GM18526 (cell line): ENCODE results near the gene OR56A1.

ENCODE experiments used
- POLR2A ChIP-seq: IDR thresholded peaks from 3 replicates; pipeline ENCODE4 v1.6.1; 2011; ENCODE audit not compliant: insufficient read length; ENCODE audit errors: extremely low read depth

The OR56A1 gene

GRCh38 chr11:6006395-6006794 lies 24.2 kb downstream of the OR56A1 start:
- no peak for TF ChIP-seq POLR2A

- TF ChIP-seq POLR2A = no peak
Measured at GRCh38 chr11:6002202-6002699, 28.3 kb downstream of the OR56A1 start.

GRCh38 chr11:5994791-5995190 lies 35.8 kb downstream of the OR56A1 start:
- no peak for TF ChIP-seq POLR2A

DNA sequence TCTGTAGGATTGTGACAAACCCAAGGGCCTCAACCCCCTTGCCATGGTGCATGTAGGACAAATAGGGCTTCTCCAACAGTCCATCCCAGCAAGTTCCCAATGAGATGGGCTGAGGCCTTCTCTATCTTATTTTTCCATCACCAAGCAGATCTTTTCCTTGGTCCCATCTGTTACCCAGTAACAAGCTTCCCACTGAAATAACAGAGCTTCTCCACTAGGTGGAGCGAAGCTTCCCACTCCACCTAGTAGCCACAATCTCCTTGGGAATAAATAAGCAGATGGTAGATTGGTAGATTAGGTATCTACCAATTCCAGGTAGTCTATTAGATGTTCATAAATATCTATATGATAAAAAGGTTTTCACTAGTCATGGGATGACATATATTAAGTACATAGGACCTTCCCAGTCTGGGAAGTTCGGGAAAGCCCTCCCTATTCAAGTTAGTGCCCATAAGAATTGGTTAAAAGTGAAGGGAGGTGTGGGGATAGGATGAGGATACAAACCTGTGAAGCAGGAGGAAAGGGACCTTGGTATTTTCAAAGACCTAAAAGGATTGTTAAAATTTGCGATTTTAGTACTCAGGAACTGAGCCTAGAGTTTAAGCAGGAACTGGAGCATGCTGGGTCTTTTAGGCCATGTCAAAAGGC lies 37.8 kb downstream of the OR56A1 start:
- no peak for TF ChIP-seq POLR2A

DNA sequence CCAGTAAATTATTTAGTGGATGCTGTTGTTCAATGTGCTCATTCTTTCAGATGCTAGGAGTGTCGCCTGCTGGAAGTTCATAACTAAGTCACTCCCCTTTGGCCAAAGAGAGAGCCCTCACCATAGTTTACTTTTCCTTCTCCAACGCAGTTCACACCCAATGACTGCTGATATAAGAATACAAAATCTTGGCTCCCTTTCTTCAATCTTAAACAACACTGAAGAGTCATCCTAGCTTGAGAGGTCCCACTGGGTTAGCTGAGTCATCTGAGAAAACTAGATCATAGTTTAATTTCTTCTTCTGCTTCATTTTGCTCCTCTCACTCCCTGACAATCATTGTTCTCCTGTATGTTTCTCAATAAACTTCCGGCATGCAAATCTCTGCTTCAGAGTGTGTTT lies 38.4 kb downstream of the OR56A1 start:
- TF ChIP-seq POLR2A = no peak

- no peak for TF ChIP-seq POLR2A
Measured at GRCh38 chr11:5989203-5989602, 41.4 kb downstream of the OR56A1 start.

- TF ChIP-seq POLR2A = no peak
Measured at GRCh38 chr11:5986885-5987284, 43.7 kb downstream of the OR56A1 start, which contains the start of gene OR52L1. Gene OR52L1 (minus strand): TSS chr11:5986985. CDS start chr11:5986930, 55 bp downstream.

GRCh38 chr11:5983443-5983842 lies 47.1 kb downstream of the OR56A1 start:
- no peak for TF ChIP-seq POLR2A

- no peak for TF ChIP-seq POLR2A
Measured at GRCh38 chr11:5973530-5973929, 57.0 kb downstream of the OR56A1 start.
